Adipose tissue (tissue), 3 donors: Measurements from ENCODE around the gene SMAD3. TPM values are rescaled to one million over a fixed set of nuclear protein-coding genes. Genes with fewer than 3 reads are reported as not detected.

Source experiments
- H3K27ac ChIP-seq: one replicate; pipeline ENCODE4 v1.5.1; 2013; ENCODE audit warnings: low read depth, low read length
- WGBS, 3 donors: extraction: QIAGEN DNeasy Blood & Tissue Kit; methylation state at CpG; one replicate each; pipeline ENCODE4 v1.1.7; 2013; 5-methylcytosine and 5-hydroxymethylcytosine counted together
- polyA plus RNA-seq, 3 donors: library from polyadenylated mRNA; stranded (reverse); fragments of 200-250 nt; gene quantifications; one replicate each; pipeline ENCODE4 v1.2.3, GENCODE V29; 2013
- donor health status: healthy with polysubstance abuse.
- donor health status: Bipolar disorder and iron deficiency.
- donor health status: healthy.

Gene SMAD3
- polyA plus RNA-seq, 3 donors = 8.5 to 45.3 (median 27.7) TPM

- 40 to 50% (median 40%) methylated on average over 12 of the region's 12 CpGs for WGBS, 3 donors
- H3K27ac ChIP-seq = no peak overlapping the region
Observed at GRCh38 chr15:67033012-67033411, 32.4 kb upstream of the SMAD3 start.

DNA sequence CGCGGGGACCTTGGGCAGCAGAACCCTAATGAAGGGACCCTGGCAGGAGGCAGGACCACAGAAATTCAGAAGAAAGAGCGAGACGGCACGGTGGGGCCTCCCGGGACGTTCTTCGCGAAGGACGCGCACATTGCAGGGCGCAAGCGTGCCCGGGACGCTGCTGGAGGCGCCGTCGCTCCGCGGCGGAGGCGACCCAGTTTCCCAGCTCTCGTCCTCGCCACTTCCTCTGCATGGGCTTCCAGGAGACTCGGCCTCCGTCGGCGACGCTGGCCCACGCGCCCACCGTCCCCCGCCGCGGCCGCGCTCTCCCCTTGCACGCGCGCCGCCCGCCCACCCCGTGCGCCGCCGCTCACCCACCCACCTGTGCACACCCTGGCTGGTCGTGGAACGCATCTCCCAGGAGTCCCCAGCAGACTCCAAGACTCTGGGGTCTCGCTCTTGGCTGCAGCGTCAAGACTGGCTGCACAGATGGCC lies 31.8 kb upstream of the SMAD3 start:
- WGBS, 3 donors = 2 to 50% (median 5%) methylated on average over 45 to 50 of the region's 50 CpGs

GRCh38 chr15:67035886-67036285 lies 29.5 kb upstream of the SMAD3 start:
- 77 to 96% (median 79%) methylated on average over 5 of the region's 5 CpGs for WGBS, 3 donors
- H3K27ac ChIP-seq = no peak overlapping the region

More for the DNA sequence above, 31.8 kb upstream of the SMAD3 start:
- no peak overlapping the region for H3K27ac ChIP-seq

GRCh38 chr15:67036775-67037555 lies 28.4 kb upstream of the SMAD3 start:
- no peak overlapping the region for H3K27ac ChIP-seq
- WGBS, 3 donors = 89 to 94% (median 91%) methylated on average over 8 of the region's 8 CpGs

DNA sequence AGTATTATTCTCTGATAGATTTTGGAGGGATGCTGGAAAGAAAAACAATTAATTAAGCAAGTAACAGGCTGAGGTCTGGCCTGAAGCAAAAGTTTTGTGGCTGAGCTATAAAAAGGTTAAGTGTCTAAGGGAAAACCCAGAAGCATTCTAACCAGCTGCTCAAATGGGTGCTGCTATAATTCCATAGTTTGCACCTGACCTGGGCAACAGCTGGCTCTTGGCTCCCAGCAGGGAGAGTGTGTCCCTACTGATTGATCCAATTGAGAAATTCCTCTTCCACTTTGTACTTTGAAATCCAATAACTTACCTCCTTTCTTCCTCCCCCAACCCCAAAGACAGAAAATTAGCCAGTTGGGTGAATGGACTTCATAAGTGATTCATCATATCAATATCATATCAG lies 27.7 kb upstream of the SMAD3 start:
- no peak overlapping the region for H3K27ac ChIP-seq

GRCh38 chr15:67038736-67039135 lies 26.7 kb upstream of the SMAD3 start:
- H3K27ac ChIP-seq = no peak overlapping the region

GRCh38 chr15:67039384-67040075 lies 25.9 kb upstream of the SMAD3 start:
- H3K27ac ChIP-seq = no peak overlapping the region
- 75 to 89% (median 82%) methylated on average over 10 of the region's 10 CpGs for whole genome bisulfite sequencing, 3 donors

- 62 to 69% (median 67%) methylated on average over 2 of the region's 2 CpGs for WGBS, 3 donors
- no peak overlapping the region for H3K27ac ChIP-seq
Observed at GRCh38 chr15:67040277-67040676, 25.1 kb upstream of the SMAD3 start.

DNA sequence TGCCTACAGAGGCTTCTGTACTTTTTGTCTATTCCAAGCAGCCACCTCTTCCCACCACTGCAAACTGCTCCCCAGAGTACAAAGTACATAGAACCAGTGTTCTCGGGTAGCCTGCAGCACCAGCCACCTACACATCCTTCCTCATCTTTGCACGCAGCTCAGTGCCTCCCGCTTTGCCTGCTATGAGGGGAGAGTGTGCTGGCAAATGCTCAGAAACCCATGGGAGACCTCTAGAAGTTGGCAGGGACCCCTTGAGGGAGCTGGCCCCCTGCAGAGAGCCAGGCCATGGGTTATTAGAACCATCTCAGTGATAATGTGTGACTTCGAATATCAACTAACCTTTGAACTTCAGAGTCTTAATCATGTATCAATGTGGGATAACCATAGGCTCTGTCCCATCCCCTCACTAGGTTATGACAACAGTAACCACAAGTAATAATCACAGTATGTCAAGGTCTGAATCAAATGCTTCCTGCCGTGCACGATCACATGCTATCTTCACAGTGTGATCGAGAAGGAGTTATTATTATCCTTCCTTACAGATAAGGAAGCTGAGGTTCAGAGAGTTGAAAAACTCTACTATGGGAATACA lies 22.8 kb upstream of the SMAD3 start:
- WGBS, 3 donors = 40 to 44% (median 40%) methylated on average over 7 of the region's 7 CpGs
- no peak overlapping the region for H3K27ac ChIP-seq

DNA sequence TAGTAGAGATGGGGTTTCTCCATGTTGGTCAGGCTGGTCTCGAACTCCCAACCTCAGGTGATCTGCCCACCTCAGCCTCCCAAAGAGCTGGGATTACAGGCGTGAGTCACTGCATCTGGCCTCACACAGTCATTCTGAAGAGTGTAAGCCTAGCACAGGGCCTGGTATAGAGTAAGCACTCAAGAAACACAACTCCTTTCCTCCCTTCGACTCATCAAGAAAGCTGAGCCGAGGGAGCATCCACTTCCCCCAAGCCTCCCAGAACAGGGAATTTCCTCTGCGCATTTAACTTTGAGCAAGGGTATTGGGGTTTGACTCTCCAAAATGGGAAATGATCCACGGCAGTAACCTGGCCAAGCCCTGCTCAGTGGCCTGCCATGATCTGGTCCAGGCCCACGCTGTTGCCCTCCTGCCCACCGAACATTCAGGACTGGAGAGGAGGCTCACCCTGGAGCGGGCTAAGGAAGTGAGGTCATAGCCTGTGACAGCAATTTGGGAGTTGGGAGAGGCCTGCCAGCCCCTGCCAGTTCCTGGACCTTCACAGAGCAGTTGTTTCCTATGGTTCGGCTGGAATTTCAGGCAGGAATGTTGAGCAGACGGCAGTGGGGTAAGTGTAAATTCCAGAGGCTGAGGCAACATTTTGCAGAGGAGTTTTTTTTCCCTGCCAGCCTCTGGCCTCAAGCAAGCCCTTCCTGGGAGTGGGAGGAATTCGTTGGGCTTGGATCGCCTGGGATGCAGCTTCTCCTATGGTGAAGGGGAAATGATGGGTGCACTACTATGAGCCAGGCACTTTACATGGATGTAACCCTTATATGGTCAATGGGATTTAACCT lies 21.2 kb upstream of the SMAD3 start:
- no peak overlapping the region for H3K27ac ChIP-seq
- 65 to 78% (median 70%) methylated on average over 13 of the region's 13 CpGs for WGBS, 3 donors

DNA sequence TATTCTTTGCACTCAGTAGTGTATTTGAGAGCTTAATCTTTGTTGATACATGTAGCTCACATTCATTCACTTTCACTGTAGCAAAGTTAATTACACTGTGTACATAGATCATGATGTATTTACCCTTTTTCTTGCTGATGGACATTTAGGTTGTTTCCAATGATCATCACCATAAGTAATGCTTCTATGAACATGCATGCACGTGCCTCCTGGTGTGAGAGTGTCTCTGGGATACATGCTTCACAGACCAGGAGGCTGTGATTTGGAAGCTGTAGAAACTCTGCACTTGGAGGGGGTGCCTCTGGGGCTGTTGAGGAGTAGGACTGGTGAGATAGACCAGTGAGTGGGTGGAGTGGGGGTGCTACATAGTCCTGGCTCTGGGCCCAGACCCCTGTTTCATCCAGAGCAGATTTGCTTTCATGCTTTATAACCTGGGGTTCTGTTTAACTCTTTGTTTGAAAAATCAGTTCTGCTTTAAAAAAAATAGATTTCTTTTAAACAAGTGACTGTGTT lies 18.2 kb upstream of the SMAD3 start:
- H3K27ac ChIP-seq = no peak overlapping the region
- 52 to 80% (median 77%) methylated on average over 1 of the region's 1 CpG for WGBS, 3 donors

- WGBS, 3 donors = 30 to 70% (median 62%) methylated on average over 9 of the region's 9 CpGs
- no peak overlapping the region for H3K27ac ChIP-seq
Observed at GRCh38 chr15:67048281-67049279, 16.8 kb upstream of the SMAD3 start.

- WGBS, 3 donors = 48 to 68% (median 67%) methylated on average over 6 of the region's 6 CpGs
- peak overlapping the region; percentile 16 for H3K27ac ChIP-seq
Observed at GRCh38 chr15:67049351-67050044, 15.9 kb upstream of the SMAD3 start.

- peak overlapping the region; percentile 16 for H3K27ac ChIP-seq
- WGBS, 3 donors = 35 to 45% (median 41%) methylated on average over 3 of the region's 3 CpGs
Observed at GRCh38 chr15:67050062-67050461, 15.3 kb upstream of the SMAD3 start.

DNA sequence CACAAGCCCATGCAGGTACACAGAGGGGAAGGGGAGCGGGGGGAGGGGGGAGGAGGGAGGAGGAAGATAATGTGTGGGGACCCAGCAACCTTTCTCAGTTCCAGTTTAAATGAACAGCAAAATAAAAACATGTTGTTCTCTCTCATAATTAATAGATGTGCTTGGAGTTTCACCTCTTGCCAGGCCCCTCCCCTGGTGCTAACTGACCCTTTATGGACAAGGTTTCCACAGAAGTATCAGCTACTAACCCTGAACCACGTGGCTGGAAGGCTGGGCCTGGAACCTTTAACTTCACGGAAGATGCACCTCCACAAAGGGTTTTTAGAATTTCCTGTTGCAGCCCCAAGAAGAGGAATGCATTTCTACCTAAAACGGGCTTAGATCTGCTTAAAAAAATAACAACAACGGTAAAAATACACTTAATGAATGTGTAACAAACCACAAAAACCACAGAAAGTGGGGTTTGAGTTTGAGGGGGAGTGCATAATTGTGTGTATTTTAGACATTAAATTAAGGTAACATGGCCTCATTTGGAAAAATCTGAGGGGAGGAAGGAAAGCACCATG lies 14.8 kb upstream of the SMAD3 start:
- 26 to 41% (median 39%) methylated on average over 4 of the region's 5 CpGs for WGBS, 3 donors

More for the DNA sequence above, 14.8 kb upstream of the SMAD3 start:
- no peak overlapping the region for H3K27ac ChIP-seq
